ENCODE results near the gene TMEM218. TPM values are rescaled to one million over a fixed set of nuclear protein-coding genes. Genes with fewer than 3 reads are reported as not detected.

Gene TMEM218
- total and polyA plus RNA-seq, 10 of the 15 experiments (the other 5 are each of a cell fraction or from before 2014, with no cell fraction given) = 11.2 to 50.3 (median 28.8) TPM

GRCh38 chr11:125156346-125157117 is 45.1 kb upstream of the TMEM218 start:
- Histone ChIP-seq H4K20me1 (ENCODE audit: control insufficient read depth, insufficient read depth) (no peaks in the 10 kb centered on the region), H2AFZ (ENCODE audit: control insufficient read depth, low read depth, low read length) (no peak overlapping the region), H3K4me1 (ENCODE audit: control insufficient read depth, insufficient read depth, low read length) (no peaks in the 10 kb centered on the region), H3K79me2 (ENCODE audit: control insufficient read depth, insufficient read depth, low read length) (no peaks in the 10 kb centered on the region), H3K27me3 (replicated peaks in 1 of 2; ENCODE audit: control insufficient read depth in 2 of 2, insufficient read depth in 2 of 2, low read length in 1 of 2) (peaks cover 0 to 6% of the 10 kb centered on the region in 2 experiments; a peak in 2 of 4 replicates), H3K4me3 (no peak overlapping the region), H3K9ac (ENCODE audit: control insufficient read depth, insufficient read depth, low read length) (no peak overlapping the region), H3K9me3 (replicated peaks; ENCODE audit: control insufficient read depth, insufficient read depth, low read length) (peaks cover 2% of the 10 kb centered on the region; the same call in 1 of the 3 replicates), H3K4me2 (ENCODE audit: control insufficient read depth, insufficient read depth) (no peak overlapping the region), H3K36me3 (ENCODE audit: control insufficient read depth in 2 of 2, insufficient read depth in 2 of 2, low read length in 1 of 2) (no peaks in the 10 kb centered on the region), H3K27ac (ENCODE audit: control insufficient read depth, insufficient read depth) (no peak overlapping the region)
- TF ChIP-seq SMAD1 (IDR thresholded peaks at IDR 0.05; ENCODE audit: low read depth, partially characterized antibody) = no peak
- intact Hi-C loops (cut with micrococcal nuclease; ENCODE audit: unreplicated experiment) = no loop called here
- 45% methylated on average over 8 of the region's 8 CpGs for WGBS (ENCODE audit: insufficient coverage, insufficient replicate concordance, low lambda C conversion rate, missing lambda C conversion rate)
- DNase-seq (ENCODE audit: low read depth, low spot score) (no peak), ATAC-seq (no peak), FAIRE-seq (no peak)
- POLR2A ChIA-PET = no interaction called here
- CTCF ChIA-PET = interaction anchor here (0.9 kb wide), 1 partner anchor 14 kb away, joined by 3 read pairs; no protein-coding TSS in a partner anchor
- no TSS peak for BruUV-seq (replicated peaks)
- in situ Hi-C loops (cut with MboI) = no loop called here
- SMC1A ChIA-PET (ENCODE audit: uncharacterized antibody, unreplicated experiment) = no interaction called here
- RAD21 ChIA-PET (ENCODE audit: unreplicated experiment) = no interaction called here

DNA sequence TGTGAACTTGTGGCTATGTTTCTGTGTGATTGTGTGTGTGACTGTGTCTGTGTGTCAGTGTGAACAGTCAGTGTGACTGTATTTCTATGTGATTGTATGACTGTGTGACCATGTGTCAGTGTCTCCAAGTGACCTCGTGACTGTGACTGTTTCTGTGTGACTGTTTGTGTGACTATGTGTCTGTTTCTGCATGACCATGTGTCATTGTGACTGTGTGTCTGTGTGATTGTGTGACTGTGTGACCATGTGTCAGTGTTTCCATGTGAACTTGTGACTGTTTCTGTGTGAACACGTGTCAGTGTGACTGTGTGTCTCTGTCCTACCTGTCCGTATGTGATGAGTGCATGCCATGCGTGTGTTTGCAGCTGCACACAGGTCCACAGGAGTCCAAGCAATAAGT is 44.3 kb upstream of the TMEM218 start:
- peaks cover 0 to 4% of the 10 kb centered on the region in 2 experiments; a peak in 2 of 4 replicates for H3K27me3 ChIP-seq (replicated peaks in 1 of 2; ENCODE audit: control insufficient read depth in 2 of 2, insufficient read depth in 2 of 2, low read length in 1 of 2)
- no peaks in the 10 kb centered on the region for H3K79me2 ChIP-seq (ENCODE audit: control insufficient read depth, insufficient read depth, low read length)
- peaks cover 2% of the 10 kb centered on the region; the same call in 1 of the 3 replicates for H3K9me3 ChIP-seq (replicated peaks; ENCODE audit: control insufficient read depth, insufficient read depth, low read length)
- ChIA-PET SMC1A (ENCODE audit: uncharacterized antibody, unreplicated experiment) (no interaction called here), POLR2A (no interaction called here), RAD21 (ENCODE audit: unreplicated experiment) (no interaction called here), CTCF (no interaction called here)
- no TSS peak for BruUV-seq (replicated peaks)
- H2AFZ ChIP-seq (ENCODE audit: control insufficient read depth, low read depth, low read length) = no peak overlapping the region
- H4K20me1 ChIP-seq (ENCODE audit: control insufficient read depth, insufficient read depth) = no peaks in the 10 kb centered on the region
- WGBS (ENCODE audit: insufficient coverage, insufficient replicate concordance, low lambda C conversion rate, missing lambda C conversion rate) = 17% methylated on average over 4 of the region's 4 CpGs
- no peaks in the 10 kb centered on the region for H3K36me3 ChIP-seq (ENCODE audit: control insufficient read depth in 2 of 2, insufficient read depth in 2 of 2, low read length in 1 of 2)
- intact Hi-C loops (cut with micrococcal nuclease; ENCODE audit: unreplicated experiment) (no loop called here), in situ Hi-C loops (cut with MboI) (no loop called here)
- H3K27ac ChIP-seq (ENCODE audit: control insufficient read depth, insufficient read depth) = no peak overlapping the region
- no peak overlapping the region for H3K4me3 ChIP-seq
- H3K4me2 ChIP-seq (ENCODE audit: control insufficient read depth, insufficient read depth) = no peak overlapping the region
- H3K9ac ChIP-seq (ENCODE audit: control insufficient read depth, insufficient read depth, low read length) = no peak overlapping the region
- DNase-seq (ENCODE audit: low read depth, low spot score) = no peak
- ATAC-seq = no peak
- no peaks in the 10 kb centered on the region for H3K4me1 ChIP-seq (ENCODE audit: control insufficient read depth, insufficient read depth, low read length)
- no peak for FAIRE-seq
- TF ChIP-seq MTA2 (IDR thresholded peaks at IDR 0.05; ENCODE audit: low read depth) = no peak
- TF ChIP-seq, protein P1, sequence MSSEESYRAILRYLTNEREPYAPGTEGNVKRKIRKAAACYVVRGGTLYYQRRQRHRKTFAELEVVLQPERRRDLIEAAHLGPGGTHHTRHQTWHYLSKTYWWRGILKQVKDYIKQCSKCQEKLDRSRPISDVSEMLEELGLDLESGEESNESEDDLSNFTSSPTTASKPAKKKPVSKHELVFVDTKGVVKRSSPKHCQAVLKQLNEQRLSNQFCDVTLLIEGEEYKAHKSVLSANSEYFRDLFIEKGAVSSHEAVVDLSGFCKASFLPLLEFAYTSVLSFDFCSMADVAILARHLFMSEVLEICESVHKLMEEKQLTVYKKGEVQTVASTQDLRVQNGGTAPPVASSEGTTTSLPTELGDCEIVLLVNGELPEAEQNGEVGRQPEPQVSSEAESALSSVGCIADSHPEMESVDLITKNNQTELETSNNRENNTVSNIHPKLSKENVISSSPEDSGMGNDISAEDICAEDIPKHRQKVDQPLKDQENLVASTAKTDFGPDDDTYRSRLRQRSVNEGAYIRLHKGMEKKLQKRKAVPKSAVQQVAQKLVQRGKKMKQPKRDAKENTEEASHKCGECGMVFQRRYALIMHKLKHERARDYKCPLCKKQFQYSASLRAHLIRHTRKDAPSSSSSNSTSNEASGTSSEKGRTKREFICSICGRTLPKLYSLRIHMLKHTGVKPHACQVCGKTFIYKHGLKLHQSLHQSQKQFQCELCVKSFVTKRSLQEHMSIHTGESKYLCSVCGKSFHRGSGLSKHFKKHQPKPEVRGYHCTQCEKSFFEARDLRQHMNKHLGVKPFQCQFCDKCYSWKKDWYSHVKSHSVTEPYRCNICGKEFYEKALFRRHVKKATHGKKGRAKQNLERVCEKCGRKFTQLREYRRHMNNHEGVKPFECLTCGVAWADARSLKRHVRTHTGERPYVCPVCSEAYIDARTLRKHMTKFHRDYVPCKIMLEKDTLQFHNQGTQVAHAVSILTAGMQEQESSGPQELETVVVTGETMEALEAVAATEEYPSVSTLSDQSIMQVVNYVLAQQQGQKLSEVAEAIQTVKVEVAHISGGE (CRISPR knock-in tag; IDR thresholded peaks at IDR 0.05) = no peak
- TF ChIP-seq ZBTB4 (CRISPR knock-in tag; IDR thresholded peaks at IDR 0.05) = no peak
- TF ChIP-seq ZNF384 (IDR thresholded peaks at IDR 0.05; ENCODE audit: borderline replicate concordance, low read depth, low read length) = no peak
- TF ChIP-seq ZBED1 (IDR thresholded peaks at IDR 0.05; ENCODE audit: borderline replicate concordance) = no peak
- TF ChIP-seq, protein P2, sequence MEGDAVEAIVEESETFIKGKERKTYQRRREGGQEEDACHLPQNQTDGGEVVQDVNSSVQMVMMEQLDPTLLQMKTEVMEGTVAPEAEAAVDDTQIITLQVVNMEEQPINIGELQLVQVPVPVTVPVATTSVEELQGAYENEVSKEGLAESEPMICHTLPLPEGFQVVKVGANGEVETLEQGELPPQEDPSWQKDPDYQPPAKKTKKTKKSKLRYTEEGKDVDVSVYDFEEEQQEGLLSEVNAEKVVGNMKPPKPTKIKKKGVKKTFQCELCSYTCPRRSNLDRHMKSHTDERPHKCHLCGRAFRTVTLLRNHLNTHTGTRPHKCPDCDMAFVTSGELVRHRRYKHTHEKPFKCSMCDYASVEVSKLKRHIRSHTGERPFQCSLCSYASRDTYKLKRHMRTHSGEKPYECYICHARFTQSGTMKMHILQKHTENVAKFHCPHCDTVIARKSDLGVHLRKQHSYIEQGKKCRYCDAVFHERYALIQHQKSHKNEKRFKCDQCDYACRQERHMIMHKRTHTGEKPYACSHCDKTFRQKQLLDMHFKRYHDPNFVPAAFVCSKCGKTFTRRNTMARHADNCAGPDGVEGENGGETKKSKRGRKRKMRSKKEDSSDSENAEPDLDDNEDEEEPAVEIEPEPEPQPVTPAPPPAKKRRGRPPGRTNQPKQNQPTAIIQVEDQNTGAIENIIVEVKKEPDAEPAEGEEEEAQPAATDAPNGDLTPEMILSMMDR (IDR thresholded peaks at IDR 0.05 in 2 of 3, conservative IDR thresholded peaks at IDR 0.05 in 1 of 3; ENCODE audit: control insufficient read depth in 2 of 3, extremely low read depth in 1 of 3, insufficient read depth in 1 of 3, low read depth in 3 of 3, low read length in 3 of 3) = no peak
